Measurements from ENCODE around the gene OSBPL10. TPM values are rescaled to one million over a fixed set of nuclear protein-coding genes. Genes with fewer than 3 reads are reported as not detected.
A peak's percentile ranks its signal among the peaks of the same experiment; 100 is the strongest.

OSBPL10 gene
- total RNA-seq, 1 donor = 15.0 TPM

DNA sequence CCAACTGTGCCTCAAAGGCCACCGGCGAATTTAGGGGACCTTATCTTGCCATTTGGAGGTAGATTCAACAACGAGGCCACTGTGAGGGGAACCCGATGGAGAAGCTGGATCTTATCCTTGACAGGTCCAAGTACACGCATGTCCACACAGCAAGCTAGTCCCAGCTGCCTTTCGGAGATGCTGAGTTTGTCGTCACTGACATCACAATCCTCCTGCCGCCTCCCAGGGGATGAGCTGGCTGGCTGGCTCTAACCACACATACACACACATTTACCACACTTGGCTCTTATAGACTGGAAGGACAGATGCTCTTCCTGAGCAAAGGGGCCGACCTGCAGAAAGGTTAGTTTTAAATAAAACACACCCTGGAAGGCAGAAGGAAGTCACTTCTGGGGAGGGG lies 272.1 kb downstream of the OSBPL10 start:
- TF ChIP-seq, protein P1, sequence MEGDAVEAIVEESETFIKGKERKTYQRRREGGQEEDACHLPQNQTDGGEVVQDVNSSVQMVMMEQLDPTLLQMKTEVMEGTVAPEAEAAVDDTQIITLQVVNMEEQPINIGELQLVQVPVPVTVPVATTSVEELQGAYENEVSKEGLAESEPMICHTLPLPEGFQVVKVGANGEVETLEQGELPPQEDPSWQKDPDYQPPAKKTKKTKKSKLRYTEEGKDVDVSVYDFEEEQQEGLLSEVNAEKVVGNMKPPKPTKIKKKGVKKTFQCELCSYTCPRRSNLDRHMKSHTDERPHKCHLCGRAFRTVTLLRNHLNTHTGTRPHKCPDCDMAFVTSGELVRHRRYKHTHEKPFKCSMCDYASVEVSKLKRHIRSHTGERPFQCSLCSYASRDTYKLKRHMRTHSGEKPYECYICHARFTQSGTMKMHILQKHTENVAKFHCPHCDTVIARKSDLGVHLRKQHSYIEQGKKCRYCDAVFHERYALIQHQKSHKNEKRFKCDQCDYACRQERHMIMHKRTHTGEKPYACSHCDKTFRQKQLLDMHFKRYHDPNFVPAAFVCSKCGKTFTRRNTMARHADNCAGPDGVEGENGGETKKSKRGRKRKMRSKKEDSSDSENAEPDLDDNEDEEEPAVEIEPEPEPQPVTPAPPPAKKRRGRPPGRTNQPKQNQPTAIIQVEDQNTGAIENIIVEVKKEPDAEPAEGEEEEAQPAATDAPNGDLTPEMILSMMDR (IDR thresholded peaks at IDR 0.05; ENCODE audit: insufficient read depth, low read length) = no peak
- no peak for DNase-seq (ENCODE audit: low read depth)
- no peak overlapping the region for H3K4me3 ChIP-seq (ENCODE audit: low read depth, low read length)

DNA sequence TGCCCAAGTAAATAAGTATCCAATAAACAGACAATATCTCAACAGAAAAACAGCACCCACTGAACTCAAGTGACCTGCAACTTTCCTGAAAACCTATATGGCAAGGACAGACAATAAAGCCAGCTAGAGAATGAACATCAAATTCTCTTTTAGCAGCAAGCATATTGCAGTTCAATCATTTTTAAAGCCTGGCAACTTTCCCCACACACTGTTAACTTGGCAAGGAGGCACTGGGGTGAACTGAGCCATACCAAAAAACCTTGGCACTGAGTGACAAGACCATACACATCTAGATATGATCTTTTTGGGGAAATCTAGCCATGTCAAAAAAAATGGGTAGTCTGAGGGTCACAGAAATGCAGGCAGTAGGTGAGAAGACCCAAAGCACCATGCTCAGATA lies 273.8 kb downstream of the OSBPL10 start:
- H3K4me3 ChIP-seq (ENCODE audit: low read depth, low read length) = no peak overlapping the region
- TF ChIP-seq, protein P1 (IDR thresholded peaks at IDR 0.05; ENCODE audit: insufficient read depth, low read length) = no peak
- no peak for DNase-seq (ENCODE audit: low read depth)

DNA sequence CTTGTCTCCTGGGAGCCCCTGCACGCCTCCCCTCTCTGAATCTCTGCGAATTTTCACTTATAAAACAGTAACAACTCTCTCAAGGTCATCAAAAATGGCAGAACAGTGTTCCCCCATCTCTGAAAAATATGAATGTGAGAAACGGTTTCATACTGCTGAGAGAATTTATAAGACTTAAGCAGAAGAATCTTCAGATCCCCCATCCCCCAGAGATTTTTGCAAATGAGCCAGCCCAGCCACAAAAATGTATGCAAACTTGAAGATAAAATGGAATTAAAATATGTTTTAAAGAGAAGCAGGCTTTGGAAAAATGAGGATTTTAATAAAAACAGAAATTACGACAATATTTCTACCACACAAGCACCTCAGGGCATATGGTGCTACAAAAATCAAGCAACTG lies 275.3 kb downstream of the OSBPL10 start:
- TF ChIP-seq, protein P1 (IDR thresholded peaks at IDR 0.05; ENCODE audit: insufficient read depth, low read length) = no peak
- no peak overlapping the region for H3K4me3 ChIP-seq (ENCODE audit: low read depth, low read length)
- DNase-seq (ENCODE audit: low read depth) = no peak

DNA sequence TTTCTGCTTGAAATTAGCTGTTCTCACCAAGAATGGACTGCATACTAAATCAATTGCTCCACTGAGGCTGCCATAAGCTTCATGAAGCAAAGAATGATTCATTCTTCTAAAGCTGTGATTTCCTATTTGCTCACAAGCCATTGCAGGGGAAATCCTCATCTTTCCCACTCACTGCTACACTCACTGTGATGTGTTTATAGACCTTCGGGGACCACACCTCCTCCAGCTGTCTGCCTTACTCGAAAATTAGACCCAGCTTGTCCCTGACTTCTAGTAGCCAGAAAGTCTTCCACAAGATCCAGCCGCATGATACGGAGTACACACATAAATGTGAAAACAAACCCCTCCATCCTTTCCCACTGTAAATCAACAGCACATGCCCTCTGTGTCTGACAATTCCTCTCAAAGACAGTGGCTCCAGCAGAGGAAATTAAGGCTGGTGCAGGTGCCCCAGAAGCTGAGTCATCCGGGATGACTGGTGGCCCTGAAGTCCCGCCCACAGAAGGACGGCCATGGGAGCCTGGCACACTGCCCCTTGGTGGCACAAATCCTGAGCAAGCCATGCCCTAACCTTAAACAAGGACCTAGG lies 276.4 kb downstream of the OSBPL10 start:
- TF ChIP-seq, protein P1 (IDR thresholded peaks at IDR 0.05; ENCODE audit: insufficient read depth, low read length) = no peak
- H3K4me3 ChIP-seq (ENCODE audit: low read depth, low read length) = no peak overlapping the region
- peak; percentile 47 for DNase-seq (ENCODE audit: low read depth)

DNA sequence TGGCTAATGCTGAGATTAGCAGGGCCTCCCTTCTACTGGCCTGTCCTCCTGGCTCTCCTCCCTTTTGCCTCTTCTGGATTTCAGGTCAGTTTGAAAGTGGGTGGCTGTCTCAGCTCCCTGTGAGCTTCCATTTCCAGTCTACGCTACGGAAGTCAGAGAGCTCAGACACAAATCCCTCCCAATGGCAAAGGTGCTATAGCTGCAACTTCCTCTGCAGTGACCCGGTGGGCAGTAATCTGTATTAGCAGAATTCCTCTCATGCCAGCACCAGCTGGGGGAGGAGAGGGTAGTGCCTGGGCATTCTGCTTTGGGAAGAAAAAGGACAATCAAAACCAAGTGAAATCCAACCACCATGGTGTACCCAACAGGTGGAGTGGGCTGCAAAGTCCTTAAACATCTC lies 276.9 kb downstream of the OSBPL10 start:
- TF ChIP-seq, protein P1 (IDR thresholded peaks at IDR 0.05; ENCODE audit: insufficient read depth, low read length) = no peak
- no peak overlapping the region for H3K4me3 ChIP-seq (ENCODE audit: low read depth, low read length)
- DNase-seq (ENCODE audit: low read depth) = no peak

DNA sequence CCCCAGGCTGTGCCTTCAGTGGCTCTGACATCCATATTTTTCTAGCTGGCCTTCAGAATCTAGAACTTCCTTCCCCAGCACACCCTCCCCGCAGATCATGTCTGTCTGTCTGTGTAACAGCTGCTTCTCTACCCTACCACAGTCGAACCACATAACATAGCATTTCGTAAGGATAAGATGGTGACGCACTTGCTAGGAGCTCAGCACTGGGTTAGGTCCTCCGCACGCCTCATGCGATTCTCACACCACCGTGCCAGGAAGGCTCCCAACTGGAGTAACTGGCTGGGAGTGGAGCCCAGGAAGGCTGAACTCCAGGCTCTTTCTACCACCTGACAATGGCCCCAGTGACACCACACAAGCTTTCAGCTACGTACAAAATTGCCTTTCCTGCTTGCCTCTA lies 279.8 kb downstream of the OSBPL10 start:
- no peak for DNase-seq (ENCODE audit: low read depth)
- H3K4me3 ChIP-seq (ENCODE audit: low read depth, low read length) = no peak overlapping the region
- TF ChIP-seq, protein P1 (IDR thresholded peaks at IDR 0.05; ENCODE audit: insufficient read depth, low read length) = no peak

Data from fibroblast of the aortic adventitia (primary cell).